ENCODE measurements around the gene KNDC1.

GRCh38 chr10:133113847-133114246 lies 46.2 kb upstream of the KNDC1 start:
- TF ChIP-seq POLR2A (IDR thresholded peaks at IDR 0.05), result no peak
- no peak for TF ChIP-seq CTCF (IDR thresholded peaks at IDR 0.05)
